Keratinocyte (primary cell): ENCODE results near the gene COA8.

Experiments
- CTCF ChIP-seq, 3 experiments: IDR thresholded peaks in 1 of 3; conservative IDR thresholded peaks in 1 of 3; optimal IDR thresholded peaks in 1 of 3; 2 replicates in 2 of 3; 3 replicates in 1 of 3; pipeline versions ENCODE3 to v1.5.1; 2011; ENCODE audit warnings: low read length in 3 of 3, mild to moderate bottlenecking in 3 of 3, moderate library complexity in 2 of 3, control low read depth in 1 of 3, inconsistent platforms in 1 of 3; ENCODE audit not compliant: insufficient read depth in 2 of 3; ENCODE audit errors: extremely low read depth in 1 of 3
- EZH2 ChIP-seq: IDR thresholded peaks from one replicate; pipeline ENCODE4 v1.6.1; 2012; ENCODE audit warnings: inconsistent platforms, mild to moderate bottlenecking, low read length, moderate library complexity

- no peak for TF ChIP-seq EZH2
- no peak for TF ChIP-seq CTCF (optimal IDR thresholded peaks at IDR 0.05 in 1 of 3, IDR thresholded peaks at IDR 0.05 in 1 of 3, conservative IDR thresholded peaks at IDR 0.05 in 1 of 3; ENCODE audit: extremely low read depth in 1 of 3, insufficient read depth in 2 of 3, low read length in 3 of 3)
These were observed 20.8 kb upstream of the COA8 start for GRCh38 chr14:103541709-103542604.
